IMR-90 (cell line): ENCODE measurements around the gene PTX4. TPM values are rescaled to one million over a fixed set of nuclear protein-coding genes. Genes with fewer than 3 reads are reported as not detected.
A peak's percentile ranks its signal among the peaks of the same experiment; 100 is the strongest.

Experiments
- ATAC-seq: fragments of 200-7000 bp; cut with Tn5 transposase; 2 replicates; pipeline ENCODE4 v1.9.1; 2020; ENCODE audit warnings: low read depth, mild to moderate bottlenecking, moderate library complexity
- BruUV-seq: library from RNA; stranded (reverse); fragments of 400-500 nt; replicated peaks from 2 replicates; lab custom pipeline; 2021; lab: Mats Ljungman, UMichigan
- CTCF ChIA-PET: fragments of 300-600 bp; formaldehyde crosslinking; extraction: SDS; loops from one replicate; lab custom pipeline; 2021; ENCODE audit warnings: antibody characterized with exemption; lab: Yijun Ruan, JAX
- POLR2A ChIA-PET: fragments of 300-600 bp; sonication (Branson Sonifier 250); formaldehyde crosslinking; loops from one replicate; lab custom pipeline; 2022; ENCODE audit warnings: antibody characterized with exemption; ENCODE audit not compliant: unreplicated experiment; lab: Charles Lee
- DNase-seq: peaks from one replicate; pipeline ENCODE4 v3.0.0; 2013
- H2AFZ ChIP-seq: replicated peaks from 2 replicates; pipeline ENCODE3; 2013; ENCODE audit warnings: low read length, mild to moderate bottlenecking; ENCODE audit not compliant: poor library complexity
- H2AK5ac ChIP-seq: 2 replicates; pipeline ENCODE4 v1.6.1; 2013; ENCODE audit warnings: low read depth, low read length, inconsistent platforms
- H2AK9ac ChIP-seq: replicated peaks from 2 replicates; pipeline ENCODE3; 2013; ENCODE audit warnings: mild to moderate bottlenecking, low read depth, low read length, moderate library complexity; ENCODE audit not compliant: poor library complexity
- H2BK120ac ChIP-seq: 2 replicates; pipeline ENCODE4 v1.6.1; 2013; ENCODE audit warnings: low read depth, low read length, inconsistent platforms
- H2BK15ac ChIP-seq: 3 replicates; pipeline ENCODE4 v1.6.1; 2013; ENCODE audit warnings: low read depth, low read length, inconsistent platforms
- H2BK20ac ChIP-seq: 2 replicates; pipeline ENCODE4 v1.6.1; 2013; ENCODE audit warnings: low read depth, mild to moderate bottlenecking, inconsistent platforms, low read length, moderate library complexity
- H2BK5ac ChIP-seq: 2 replicates; pipeline ENCODE4 v1.6.1; 2013; ENCODE audit warnings: mild to moderate bottlenecking, low read depth, low read length, inconsistent platforms; ENCODE audit not compliant: poor library complexity, severe bottlenecking
- H3K14ac ChIP-seq: replicated peaks from 2 replicates; pipeline ENCODE4 v1.6.1; 2013; ENCODE audit warnings: low read depth, low read length, inconsistent platforms
- H3K18ac ChIP-seq: 2 replicates; pipeline ENCODE4 v1.6.1; 2013; ENCODE audit warnings: low read depth, low read length, control low read depth
- H3K23ac ChIP-seq: 2 replicates; pipeline ENCODE4 v1.6.1; 2013; ENCODE audit warnings: low read depth, low read length, inconsistent platforms
- H3K27ac ChIP-seq: 2 replicates; pipeline ENCODE4 v1.5.1; 2013; ENCODE audit warnings: mild to moderate bottlenecking, control low read depth, low read length; ENCODE audit not compliant: insufficient read depth
- H3K27me3 ChIP-seq: 2 replicates; pipeline ENCODE4 v1.6.1; 2013; ENCODE audit warnings: low read length; ENCODE audit not compliant: control insufficient read depth, insufficient read depth
- H3K36me3 ChIP-seq: 2 replicates; pipeline ENCODE4 v1.6.1; 2013; ENCODE audit warnings: low read length, mixed read lengths; ENCODE audit not compliant: control insufficient read depth, insufficient read depth
- H3K4ac ChIP-seq: 2 replicates; pipeline ENCODE4 v1.6.1; 2013; ENCODE audit warnings: low read depth, low read length, inconsistent platforms
- H3K4me1 ChIP-seq: 2 replicates; pipeline ENCODE4 v1.6.1; 2013; ENCODE audit warnings: low read length, mixed read lengths; ENCODE audit not compliant: control insufficient read depth, insufficient read depth
- H3K4me2 ChIP-seq: 2 replicates; pipeline ENCODE4 v1.6.1; 2013; ENCODE audit warnings: low read depth, mild to moderate bottlenecking, control low read depth, low read length, moderate library complexity
- H3K4me3 ChIP-seq: 2 replicates; pipeline ENCODE4 v1.5.1; 2013; ENCODE audit warnings: low read depth, mild to moderate bottlenecking, control low read depth, low read length, moderate library complexity; ENCODE audit not compliant: insufficient read depth
- H3K56ac ChIP-seq: 2 replicates; pipeline ENCODE4 v1.6.1; 2013; ENCODE audit warnings: low read length, inconsistent platforms; ENCODE audit not compliant: insufficient read depth; ENCODE audit errors: extremely low read depth
- H3K79me1 ChIP-seq, 2 experiments: 2 replicates each; pipeline ENCODE4 v1.6.1; 2013; ENCODE audit warnings: low read length in 2 of 2, inconsistent platforms in 1 of 2, low read depth in 1 of 2
- H3K9ac ChIP-seq: 2 replicates; pipeline ENCODE4 v1.6.1; 2013; ENCODE audit warnings: low read depth, low read length, control low read depth
- H3K9me1 ChIP-seq: 2 replicates; pipeline ENCODE4 v1.6.1; 2013; ENCODE audit warnings: low read length, inconsistent platforms; ENCODE audit not compliant: insufficient read depth
- H3K9me3 ChIP-seq: 2 replicates; pipeline ENCODE4 v1.6.1; 2013; ENCODE audit warnings: low read length; ENCODE audit not compliant: control insufficient read depth, insufficient read depth
- H4K20me1 ChIP-seq: 2 replicates; pipeline ENCODE4 v1.6.1; 2013; ENCODE audit warnings: low read length, inconsistent platforms; ENCODE audit not compliant: insufficient read depth
- H4K5ac ChIP-seq: 2 replicates; pipeline ENCODE4 v1.6.1; 2013; ENCODE audit warnings: mild to moderate bottlenecking, low read depth, low read length, control low read depth
- H4K8ac ChIP-seq, 2 experiments: 2 replicates each; pipeline ENCODE4 v1.6.1; 2013; ENCODE audit warnings: low read depth in 2 of 2, low read length in 2 of 2, control low read depth in 1 of 2, inconsistent platforms in 1 of 2
- H4K91ac ChIP-seq: 2 replicates; pipeline ENCODE4 v1.6.1; 2013; ENCODE audit warnings: low read depth, low read length, inconsistent platforms; ENCODE audit not compliant: insufficient read depth
- BHLHE40 ChIP-seq: fragments of 150-350 bp; IDR thresholded peaks from 2 replicates; pipeline ENCODE4 v1.6.1; 2016; ENCODE audit warnings: mild to moderate bottlenecking, low read depth, low read length
- CEBPB ChIP-seq: IDR thresholded peaks from 2 replicates; pipeline ENCODE4 v1.6.1; 2012; ENCODE audit warnings: low read depth, low read length, improper control_type of control experiment
- CHD1 ChIP-seq: IDR thresholded peaks from 2 replicates; pipeline ENCODE4 v1.6.1; 2012; ENCODE audit warnings: low read depth, low read length, improper control_type of control experiment
- CTCF ChIP-seq: conservative IDR thresholded peaks from 2 replicates; pipeline ENCODE4 v1.5.1; 2012; ENCODE audit warnings: mild to moderate bottlenecking, low read depth, low read length, improper control_type of control experiment
- ELK1 ChIP-seq: fragments of 150-350 bp; IDR thresholded peaks from 2 replicates; pipeline ENCODE4 v1.6.1; 2016; ENCODE audit warnings: low read depth, mild to moderate bottlenecking, low read length, moderate library complexity, borderline replicate concordance
- FOS ChIP-seq: fragments of 150-350 bp; IDR thresholded peaks from 2 replicates; pipeline ENCODE4 v1.6.1; 2016; ENCODE audit warnings: low read depth, low read length
- MAFK ChIP-seq: IDR thresholded peaks from 2 replicates; pipeline ENCODE4 v1.6.1; 2012; ENCODE audit warnings: low read depth, low read length, improper control_type of control experiment
- MAZ ChIP-seq: IDR thresholded peaks from 2 replicates; pipeline ENCODE4 v1.6.1; 2012; ENCODE audit warnings: low read depth, mild to moderate bottlenecking, low read length, improper control_type of control experiment, moderate library complexity, borderline replicate concordance
- POLR2A ChIP-seq: IDR thresholded peaks from 2 replicates; pipeline ENCODE4 v1.6.1; 2012; ENCODE audit warnings: mild to moderate bottlenecking, low read depth, low read length
- RAD21 ChIP-seq: IDR thresholded peaks from 2 replicates; pipeline ENCODE4 v1.6.1; 2012; ENCODE audit warnings: low read length, improper control_type of control experiment
- RCOR1 ChIP-seq: IDR thresholded peaks from 2 replicates; pipeline ENCODE4 v1.6.1; 2012; ENCODE audit warnings: mild to moderate bottlenecking, low read length, improper control_type of control experiment; ENCODE audit not compliant: insufficient replicate concordance
- RFX5 ChIP-seq: IDR thresholded peaks from 2 replicates; pipeline ENCODE4 v1.8.0; 2012; ENCODE audit warnings: low read depth, mild to moderate bottlenecking, low read length, moderate library complexity
- SMC3 ChIP-seq: fragments of 150-350 bp; IDR thresholded peaks from 2 replicates; pipeline ENCODE4 v1.6.1; 2016; ENCODE audit warnings: low read depth, mild to moderate bottlenecking, antibody characterized with exemption, low read length, moderate library complexity
- USF2 ChIP-seq: fragments of 150-350 bp; IDR thresholded peaks from 2 replicates; pipeline ENCODE4 v1.6.1; 2017; ENCODE audit warnings: mild to moderate bottlenecking, antibody characterized with exemption, low read length, low read depth
- WGBS, 2 experiments: methylation state at CpG; one replicate each; pipeline versions ENCODE4 v1.1.5 to v1.1.7; 2013; ENCODE audit warnings: missing lambda C conversion rate in 2 of 2; ENCODE audit not compliant: insufficient read length in 1 of 2; ENCODE audit errors: extremely low coverage in 2 of 2; 5-methylcytosine and 5-hydroxymethylcytosine counted together
- dilution Hi-C: fragments of 300-500 bp; cut with HindIII; formaldehyde crosslinking; loops from one replicate; pipeline ENCODE4 v1.14.3; 2018; ENCODE audit warnings: low sequenced_read_pairs; ENCODE audit not compliant: unreplicated experiment
- in situ Hi-C: fragments of 300-500 bp; cut with MboI; formaldehyde crosslinking; loops from 3 replicates; pipeline ENCODE4 v1.14.3; 2019; ENCODE audit warnings: low sequenced_read_pairs, inconsistent platforms, mixed read lengths
- intact Hi-C: fragments of 100-400 bp; cut with micrococcal nuclease; formaldehyde crosslinking; loops from 2 replicates; pipeline ENCODE4 v1.10.0; 2022
- polyA plus RNA-seq, 3 experiments: library from polyadenylated mRNA; depleted of rRNA; stranded (reverse); fragments of >200 nt; gene quantifications; 2 replicates each; pipeline ENCODE4 v1.2.3, GENCODE V29; 2012; ENCODE audit warnings: low replicate concordance in 1 of 3
- total RNA-seq: library from RNA; depleted of rRNA; stranded (reverse); fragments of >200 nt; gene quantifications from 2 replicates; pipeline ENCODE4 v1.2.3, GENCODE V29; 2012

The PTX4 gene
- total and polyA plus RNA-seq, 2 of the 4 experiments (the other 2 are of a cell fraction) = 0.07 TPM; not detected in 1

GRCh38 chr16:1439058-1439698 is 49.6 kb downstream of the PTX4 start:
- no peak overlapping the region for H2BK20ac ChIP-seq
- POLR2A ChIA-PET = no interaction called here
- H4K8ac ChIP-seq = no peak overlapping the region
- no peak overlapping the region for H3K9ac ChIP-seq
- H3K9me1 ChIP-seq = no peaks in the 10 kb centered on the region
- no peak overlapping the region for H3K27ac ChIP-seq
- H2AK9ac ChIP-seq = peak overlapping the region; percentile 78
- no peak overlapping the region for H3K18ac ChIP-seq
- no peaks in the 10 kb centered on the region for H3K9me3 ChIP-seq
- no peak overlapping the region for H3K4ac ChIP-seq
- no peak overlapping the region for H3K56ac ChIP-seq
- intact Hi-C loops = no loop called here
- no peak for DNase-seq
- no peak overlapping the region for H3K4me2 ChIP-seq
- no peak overlapping the region for H2BK120ac ChIP-seq
- no peak overlapping the region for H2BK15ac ChIP-seq
- no peak overlapping the region for H3K14ac ChIP-seq
- no peak overlapping the region for H4K91ac ChIP-seq
- 87% methylated on average over 14 of the region's 27 CpGs; no CpG with 5 or more reads in 1 of the 2 experiments for WGBS, 2 experiments
- no peaks in the 10 kb centered on the region; the same call in 1 of the 2 replicates for H3K27me3 ChIP-seq
- H3K4me1 ChIP-seq = no peaks in the 10 kb centered on the region
- in situ Hi-C loops = no loop called here
- no peak overlapping the region for H2AFZ ChIP-seq
- no peak overlapping the region for H2BK5ac ChIP-seq
- H3K23ac ChIP-seq = no peak overlapping the region
- H4K20me1 ChIP-seq = no peaks in the 10 kb centered on the region
- H3K79me1 ChIP-seq = no peaks in the 10 kb centered on the region
- no peak overlapping the region for H2AK5ac ChIP-seq
- TF ChIP-seq RFX5 (no peak), MAFK (no peak), MAZ (no peak), SMC3 (no peak), FOS (no peak), RCOR1 (no peak), POLR2A (no peak), USF2 (no peak), CHD1 (no peak), ELK1 (no peak), CEBPB (no peak), BHLHE40 (no peak), CTCF (no peak), RAD21 (no peak)
- dilution Hi-C loops = no loop called here
- no peak overlapping the region for H4K5ac ChIP-seq
- CTCF ChIA-PET = no interaction called here
- H3K4me3 ChIP-seq = no peak overlapping the region
- ATAC-seq = no peak
- no TSS peak for BruUV-seq
- no peaks in the 10 kb centered on the region for H3K36me3 ChIP-seq
